Measurements from ENCODE around the gene CHCHD3. TPM values are rescaled to one million over a fixed set of nuclear protein-coding genes. Genes with fewer than 3 reads are reported as not detected.

CHCHD3 gene
- total and polyA plus RNA-seq, 9 of the 15 experiments (the other 6 are each of a cell fraction or from before 2014, with no cell fraction given) = 66.2 to 279 (median 204) TPM

GRCh38 chr7:133007961-133008360 lies 73.9 kb downstream of the CHCHD3 start:
- Histone ChIP-seq H3K27ac (ENCODE audit: extremely low read depth, low read depth, low read length) (no peak overlapping the region), H3K9ac (ENCODE audit: insufficient read depth in 1 of 2, low read depth in 2 of 2, low read length in 2 of 2) (no peak overlapping the region), H2AFZ (ENCODE audit: low read depth, low read length) (no peak overlapping the region), H3K36me3 (ENCODE audit: control insufficient read depth, insufficient read depth, low read length) (peaks cover 12% of the 10 kb centered on the region; the same call in 2 of the 3 replicates), H3K27me3 (ENCODE audit: control insufficient read depth in 2 of 2, insufficient read depth in 2 of 2, low read length in 2 of 2) (no peaks in the 10 kb centered on the region), H3K4me2 (ENCODE audit: insufficient read depth, low read length) (no peak overlapping the region), H4K20me1 (replicated peaks; ENCODE audit: control insufficient read depth, insufficient read depth, low read length) (0 out of 2 replicates have a peak, but pooled peaks cover 5% of the 10 kb centered on the region), H3K9me3 (replicated peaks; ENCODE audit: control insufficient read depth, insufficient read depth, low read depth, low read length) (no peaks in the 10 kb centered on the region), H3K79me2 (ENCODE audit: control insufficient read depth, insufficient read depth, low read length) (peaks cover 75% of the 10 kb centered on the region), H3K4me1 (replicated peaks in 1 of 2; ENCODE audit: control insufficient read depth in 2 of 2, insufficient read depth in 2 of 2, low read length in 2 of 2) (peaks cover 0 to 10% of the 10 kb centered on the region in 2 experiments; a peak in 3 of 5 replicates), H3K4me3 (no peak overlapping the region), H3K9me1 (ENCODE audit: control insufficient read depth, insufficient read depth, low read length) (no peaks in the 10 kb centered on the region)
- POLR2A ChIA-PET = interaction anchor here (0.5 kb wide), 1 partner anchor 1410 kb away, joined by 5 read pairs; no protein-coding TSS in a partner anchor
- in situ Hi-C loops (cut with MboI) = no loop called here
- no peak for DNase-seq (ENCODE audit: extremely low read depth in 1 of 4, low spot score in 3 of 4)
- TF ChIP-seq PBX2 (CRISPR knock-in tag; IDR thresholded peaks at IDR 0.05; ENCODE audit: low read depth) (no peak), PBX2 (tag; conservative IDR thresholded peaks at IDR 0.05; ENCODE audit: low read depth) (peak; percentile 28), MEIS2 (IDR thresholded peaks at IDR 0.05; ENCODE audit: partially characterized antibody) (peak; percentile 31), ZNF224 (CRISPR knock-in tag; IDR thresholded peaks at IDR 0.05) (no peak), CHAMP1 (IDR thresholded peaks at IDR 0.05) (no peak), ZNF717 (CRISPR knock-in tag; IDR thresholded peaks at IDR 0.05) (no peak), RBM15 (IDR thresholded peaks at IDR 0.05; ENCODE audit: insufficient read depth, low read length) (no peak), ZNF174 (CRISPR knock-in tag; IDR thresholded peaks at IDR 0.05) (no peak)
- 71% methylated on average over 3 of the region's 3 CpGs for WGBS (ENCODE audit: insufficient coverage, low coverage, missing lambda C conversion rate)
- intact Hi-C loops (cut with micrococcal nuclease) = no loop called here
- no TSS peak for BruUV-seq (replicated peaks)
- 0 out of 3 replicates have a peak, but pooled peaks have one; percentile 17 for ATAC-seq
- CTCF ChIA-PET (ENCODE audit: low intra/inter-chr PET ratio) = no interaction called here
- no peak for FAIRE-seq

Measured in K562 (cell line).